HEK293 (cell line): Measurements from ENCODE around the gene PPP2R3A.
A peak's percentile ranks its signal among the peaks of the same experiment; 100 is the strongest.

Experiments used
- CTCF ChIA-PET: fragments of 350-600 bp; formaldehyde crosslinking; extraction: SDS; loops from one replicate; lab custom pipeline; 2021; ENCODE audit warnings: antibody characterized with exemption; lab: Yijun Ruan, JAX
- POLR2A ChIA-PET: fragments of 300-600 bp; formaldehyde crosslinking; extraction: SDS; loops from one replicate; lab custom pipeline; 2020; ENCODE audit warnings: antibody characterized with exemption, inconsistent platforms; lab: Yijun Ruan, JAX
- H3K27ac ChIP-seq: fragments of 200-500 bp; sonication (Bioruptor generic); 2 replicates; pipeline ENCODE4 v1.5.1; 2014; ENCODE audit warnings: low read depth, low read length, control low read depth, inconsistent platforms; ENCODE audit errors: extremely low read depth
- H3K36me3 ChIP-seq, 2 experiments: fragments of 200-500 bp in 1 of 2; sonication (Bioruptor generic) in 1 of 2; 1 replicate in 1 of 2; 2 replicates in 1 of 2; pipeline ENCODE4 v1.5.1; 2014 to 2017; ENCODE audit warnings: inconsistent platforms in 2 of 2, low read length in 2 of 2; ENCODE audit not compliant: control insufficient read depth in 2 of 2, insufficient read depth in 1 of 2
- H3K4me1 ChIP-seq: fragments of 200-500 bp; sonication (Bioruptor generic); 2 replicates; pipeline ENCODE4 v1.5.1; 2014; ENCODE audit warnings: mild to moderate bottlenecking, low read length, inconsistent platforms; ENCODE audit not compliant: control insufficient read depth, insufficient read depth
- H3K4me3 ChIP-seq: 2 replicates; pipeline ENCODE4 v1.5.1; 2011; ENCODE audit warnings: low read depth, mild to moderate bottlenecking, control low read depth, low read length, moderate library complexity
- H3K9me3 ChIP-seq: fragments of 200-500 bp; sonication (Bioruptor generic); 2 replicates; pipeline ENCODE4 v1.5.1; 2014; ENCODE audit warnings: low read depth, low read length, inconsistent platforms; ENCODE audit not compliant: control insufficient read depth, insufficient read depth
- FEZF1 ChIP-seq: fragments of 450-650 bp; formaldehyde crosslinking; IDR thresholded peaks from 2 replicates; pipeline ENCODE4 v1.5.1; 2016; ENCODE audit warnings: missing biosample characterization, missing genetic modification characterization
- MYNN ChIP-seq: fragments of 450-650 bp; formaldehyde crosslinking; IDR thresholded peaks from 2 replicates; pipeline ENCODE4 v1.5.1; 2016; ENCODE audit warnings: missing biosample characterization, missing genetic modification characterization, borderline replicate concordance
- MZF1 ChIP-seq: fragments of 450-650 bp; formaldehyde crosslinking; IDR thresholded peaks from 2 replicates; pipeline ENCODE4 v1.5.1; 2017; ENCODE audit warnings: missing biosample characterization, missing genetic modification characterization, borderline replicate concordance
- PBX3 ChIP-seq: sonication (generic); formaldehyde crosslinking; IDR thresholded peaks from 2 replicates; pipeline ENCODE4 v1.8.1; 2022; ENCODE audit warnings: mild to moderate bottlenecking, moderate library complexity, missing genetic modification reagents
- PRDM10 ChIP-seq: fragments of 450-650 bp; formaldehyde crosslinking; IDR thresholded peaks from 2 replicates; pipeline ENCODE4 v1.5.1; 2016; ENCODE audit warnings: missing biosample characterization, missing genetic modification characterization
- PRDM6 ChIP-seq: fragments of 450-650 bp; formaldehyde crosslinking; IDR thresholded peaks from 2 replicates; pipeline ENCODE4 v1.5.1; 2017; ENCODE audit warnings: missing biosample characterization, missing genetic modification characterization
- SCRT1 ChIP-seq: fragments of 450-650 bp; formaldehyde crosslinking; IDR thresholded peaks from 2 replicates; pipeline ENCODE4 v1.5.1; 2016; ENCODE audit warnings: missing biosample characterization, missing genetic modification characterization, borderline replicate concordance
- TRIM28 ChIP-seq: IDR thresholded peaks from 2 replicates; pipeline ENCODE4 v1.6.1; 2011; ENCODE audit warnings: low read length, control low read depth, borderline replicate concordance
- ZFP69B ChIP-seq: fragments of 450-650 bp; formaldehyde crosslinking; IDR thresholded peaks from 2 replicates; pipeline ENCODE4 v1.5.1; 2016; ENCODE audit warnings: missing biosample characterization, missing genetic modification characterization
- ZNF138 ChIP-seq: fragments of 450-650 bp; formaldehyde crosslinking; IDR thresholded peaks from 2 replicates; pipeline ENCODE4 v1.5.1; 2016; ENCODE audit warnings: missing biosample characterization, missing genetic modification characterization, borderline replicate concordance
- ZNF202 ChIP-seq: fragments of 450-650 bp; formaldehyde crosslinking; IDR thresholded peaks from 2 replicates; pipeline ENCODE4 v1.5.1; 2016; ENCODE audit warnings: missing biosample characterization, missing genetic modification characterization, borderline replicate concordance
- ZNF23 ChIP-seq: fragments of 450-650 bp; formaldehyde crosslinking; IDR thresholded peaks from 2 replicates; pipeline ENCODE4 v1.5.1; 2016; ENCODE audit warnings: missing biosample characterization, missing genetic modification characterization, borderline replicate concordance
- ZNF37A ChIP-seq: fragments of 450-650 bp; IDR thresholded peaks from 2 replicates; pipeline ENCODE4 v1.5.1; 2018; ENCODE audit warnings: missing biosample characterization, missing genetic modification characterization
- ZNF398 ChIP-seq: fragments of 450-650 bp; formaldehyde crosslinking; IDR thresholded peaks from 2 replicates; pipeline ENCODE4 v1.5.1; 2017; ENCODE audit warnings: missing biosample characterization, missing genetic modification characterization
- ZNF404 ChIP-seq: fragments of 450-650 bp; formaldehyde crosslinking; IDR thresholded peaks from 2 replicates; pipeline ENCODE4 v1.5.1; 2017; ENCODE audit warnings: missing biosample characterization, missing genetic modification characterization
- ZNF488 ChIP-seq: fragments of 450-650 bp; formaldehyde crosslinking; IDR thresholded peaks from 2 replicates; pipeline ENCODE4 v1.5.1; 2016; ENCODE audit warnings: missing biosample characterization, missing genetic modification characterization
- ZNF610 ChIP-seq: fragments of 450-650 bp; formaldehyde crosslinking; IDR thresholded peaks from 2 replicates; pipeline ENCODE4 v1.5.1; 2016; ENCODE audit warnings: missing biosample characterization, missing genetic modification characterization, borderline replicate concordance
- ZNF658 ChIP-seq: fragments of 450-650 bp; formaldehyde crosslinking; IDR thresholded peaks from 2 replicates; pipeline ENCODE4; 2016; ENCODE audit warnings: missing biosample characterization, missing genetic modification characterization
- ZNF664 ChIP-seq: fragments of 450-650 bp; formaldehyde crosslinking; IDR thresholded peaks from 2 replicates; pipeline ENCODE4 v1.5.1; 2016; ENCODE audit warnings: missing biosample characterization, missing genetic modification characterization
- ZNF692 ChIP-seq: fragments of 450-650 bp; formaldehyde crosslinking; IDR thresholded peaks from 2 replicates; pipeline ENCODE4 v1.5.1; 2016; ENCODE audit warnings: missing biosample characterization, missing genetic modification characterization
- ZNF76 ChIP-seq: fragments of 450-650 bp; formaldehyde crosslinking; IDR thresholded peaks from 2 replicates; pipeline ENCODE4; 2016; ENCODE audit warnings: low read depth, missing biosample characterization, missing genetic modification characterization, borderline replicate concordance
- ZSCAN16 ChIP-seq: fragments of 450-650 bp; formaldehyde crosslinking; IDR thresholded peaks from 2 replicates; pipeline ENCODE4 v1.5.1; 2016; ENCODE audit warnings: missing biosample characterization, missing genetic modification characterization
- ZSCAN30 ChIP-seq: fragments of 450-650 bp; IDR thresholded peaks from 2 replicates; pipeline ENCODE4 v1.5.1; 2018; ENCODE audit warnings: missing biosample characterization, mild to moderate bottlenecking, missing genetic modification characterization, moderate library complexity
- ZXDB ChIP-seq: fragments of 450-650 bp; formaldehyde crosslinking; IDR thresholded peaks from 2 replicates; pipeline ENCODE4 v1.5.1; 2016; ENCODE audit warnings: missing biosample characterization, missing genetic modification characterization
- TF ChIP-seq, protein P1 (sequence below): fragments of 450-650 bp; formaldehyde crosslinking; IDR thresholded peaks from 2 replicates; pipeline ENCODE4 v1.5.1; 2016; ENCODE audit warnings: missing biosample characterization, missing genetic modification characterization

The PPP2R3A gene

DNA sequence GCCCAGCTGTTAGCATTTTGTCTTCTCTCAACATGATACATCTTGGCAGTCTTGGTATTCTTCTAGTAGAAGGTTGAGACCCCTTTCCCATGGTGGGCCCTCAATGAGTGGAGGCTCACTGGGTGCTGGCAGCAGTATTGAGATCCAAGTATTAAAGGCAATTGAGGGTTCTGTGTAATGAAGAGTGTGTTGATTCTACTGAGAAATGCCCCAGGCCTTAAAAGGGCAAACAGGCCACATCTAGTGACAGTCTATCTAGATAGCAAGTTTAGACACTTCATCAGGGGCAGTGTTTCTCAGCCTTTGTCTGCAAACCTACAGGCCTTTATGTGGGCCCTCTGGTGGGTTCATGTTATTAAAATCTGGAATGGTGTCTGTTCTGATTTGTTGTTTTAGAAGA is 9.5 kb downstream of the PPP2R3A start:
- Histone ChIP-seq H3K4me1 (no peaks in the 10 kb centered on the region), H3K4me3 (no peak overlapping the region), H3K36me3 (no peaks in the 10 kb centered on the region), H3K9me3 (no peaks in the 10 kb centered on the region), H3K27ac (no peak overlapping the region)
- POLR2A ChIA-PET: no interaction called here
- CTCF ChIA-PET: no interaction called here
- TF ChIP-seq MZF1 (no peak), ZNF202 (tag by site-specific recombination) (no peak), PRDM10 (no peak), ZNF76 (tag by site-specific recombination) (no peak), ZNF398 (no peak), PBX3 (CRISPR knock-in tag) (no peak), MYNN (tag by site-specific recombination) (no peak), ZNF23 (tag by site-specific recombination) (no peak), ZSCAN30 (tag by site-specific recombination) (no peak), TRIM28 (no peak), ZXDB (tag by site-specific recombination) (no peak), ZNF692 (peak; percentile 95), ZNF138 (tag by site-specific recombination) (no peak), ZFP69B (tag by site-specific recombination) (peak; percentile 69), ZSCAN16 (no peak)

DNA sequence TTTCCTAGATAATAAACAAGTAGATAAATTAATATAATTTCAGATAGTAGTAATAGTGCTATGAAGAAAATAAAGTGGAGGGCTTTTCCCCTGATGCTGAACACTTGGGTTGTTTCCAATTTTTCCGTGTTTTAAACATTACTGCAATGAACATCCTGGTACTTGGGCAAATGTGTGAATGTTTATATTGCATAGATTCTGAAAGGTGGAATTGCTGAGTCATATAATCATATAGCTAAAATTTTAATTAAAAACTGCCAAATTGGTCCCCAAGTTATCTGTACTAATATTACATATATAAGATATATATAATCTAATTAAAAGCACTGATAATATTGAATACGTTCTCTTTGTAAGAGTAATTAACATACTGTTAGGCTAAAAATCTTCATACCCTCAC is 10.0 kb downstream of the PPP2R3A start:
- Histone ChIP-seq H3K9me3 (no peaks in the 10 kb centered on the region), H3K4me1 (no peaks in the 10 kb centered on the region), H3K36me3 (no peaks in the 10 kb centered on the region), H3K4me3 (no peak overlapping the region), H3K27ac (no peak overlapping the region)
- no peak for TF ChIP-seq ZNF37A (tag by site-specific recombination)
- TF ChIP-seq SCRT1 (tag by site-specific recombination): no peak
- TF ChIP-seq ZNF404 (tag by site-specific recombination): no peak
- TF ChIP-seq ZNF664 (tag by site-specific recombination): no peak
- TF ChIP-seq, protein P1, sequence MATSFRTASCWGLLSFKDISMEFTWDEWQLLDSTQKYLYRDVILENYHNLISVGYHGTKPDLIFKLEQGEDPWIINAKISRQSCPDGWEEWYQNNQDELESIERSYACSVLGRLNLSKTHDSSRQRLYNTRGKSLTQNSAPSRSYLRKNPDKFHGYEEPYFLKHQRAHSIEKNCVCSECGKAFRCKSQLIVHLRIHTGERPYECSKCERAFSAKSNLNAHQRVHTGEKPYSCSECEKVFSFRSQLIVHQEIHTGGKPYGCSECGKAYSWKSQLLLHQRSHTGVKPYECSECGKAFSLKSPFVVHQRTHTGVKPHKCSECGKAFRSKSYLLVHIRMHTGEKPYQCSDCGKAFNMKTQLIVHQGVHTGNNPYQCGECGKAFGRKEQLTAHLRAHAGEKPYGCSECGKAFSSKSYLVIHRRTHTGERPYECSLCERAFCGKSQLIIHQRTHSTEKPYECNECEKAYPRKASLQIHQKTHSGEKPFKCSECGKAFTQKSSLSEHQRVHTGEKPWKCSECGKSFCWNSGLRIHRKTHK (tag by site-specific recombination): no peak
- no peak for TF ChIP-seq ZNF488 (tag by site-specific recombination)
- no peak for TF ChIP-seq ZNF610
- no peak for TF ChIP-seq FEZF1 (tag by site-specific recombination)
- no peak for TF ChIP-seq PRDM6 (tag by site-specific recombination)
- TF ChIP-seq ZNF658 (tag by site-specific recombination): no peak
- CTCF ChIA-PET: no interaction called here
- POLR2A ChIA-PET: no interaction called here
